Neural cell (in vitro differentiated cells): ENCODE results near the gene ZNF460. TPM values are rescaled to one million over a fixed set of nuclear protein-coding genes. Genes with fewer than 3 reads are reported as not detected.

Experiments used
- H2AFZ ChIP-seq: fragments of 200-600, 300-800 bp; sonication (generic), shearing (Covaris generic); 2 replicates; pipeline ENCODE4 v1.6.0; 2014; ENCODE audit warnings: low read depth, mild to moderate bottlenecking, antibody characterized with exemption, low read length, moderate library complexity
- H3F3A ChIP-seq: fragments of 200-600 bp; shearing (Covaris generic); 2 replicates; pipeline ENCODE4 v1.6.1; 2016; ENCODE audit warnings: mild to moderate bottlenecking, moderate library complexity, mixed read lengths, antibody characterized with exemption, low read length; ENCODE audit not compliant: insufficient read depth, poor library complexity, severe bottlenecking
- H3K27ac ChIP-seq: fragments of 200-600, 300-800 bp; sonication (generic), shearing (Covaris generic); 2 replicates; pipeline ENCODE4 v1.5.1; 2014; ENCODE audit warnings: mild to moderate bottlenecking, low read length, moderate library complexity
- H3K27me3 ChIP-seq: fragments of 300-800, 200-600 bp; sonication (generic), shearing (Covaris generic); 2 replicates; pipeline ENCODE4 v1.6.0; 2014; ENCODE audit warnings: mild to moderate bottlenecking, low read depth, low read length, moderate library complexity; ENCODE audit not compliant: insufficient read depth
- H3K36me3 ChIP-seq: fragments of 300-800, 200-600 bp; sonication (generic), shearing (Covaris generic); 2 replicates; pipeline ENCODE4 v1.5.1; 2014; ENCODE audit warnings: mild to moderate bottlenecking, antibody characterized with exemption, low read length, moderate library complexity; ENCODE audit not compliant: insufficient read depth
- H3K4me2 ChIP-seq: fragments of 300-800, 200-600 bp; sonication (generic), shearing (Covaris generic); 2 replicates; pipeline ENCODE4 v1.6.0; 2014; ENCODE audit warnings: mild to moderate bottlenecking, low read length
- H3K4me3 ChIP-seq: fragments of 300-800, 200-600 bp; sonication (generic), shearing (Covaris generic); 2 replicates; pipeline ENCODE4 v1.5.1; 2014; ENCODE audit warnings: mild to moderate bottlenecking, low read length, moderate library complexity
- H3K79me2 ChIP-seq: fragments of 200-600 bp; shearing (Covaris generic); replicated peaks from 2 replicates; pipeline ENCODE4 v1.6.0; 2014; ENCODE audit warnings: mild to moderate bottlenecking, low read length, moderate library complexity; ENCODE audit not compliant: insufficient read depth
- H3K9ac ChIP-seq: fragments of 300-800, 200-600 bp; sonication (generic), shearing (Covaris generic); 2 replicates; pipeline ENCODE4 v1.6.1; 2016; ENCODE audit warnings: mild to moderate bottlenecking, low read length, mixed read lengths
- H3K9me2 ChIP-seq: fragments of 200-600 bp; shearing (Covaris generic); 2 replicates; pipeline ENCODE4 v1.6.1; 2016; ENCODE audit warnings: mild to moderate bottlenecking, low read length, mixed read lengths; ENCODE audit not compliant: insufficient read depth
- H3K9me3 ChIP-seq: fragments of 200-600, 300-800 bp; sonication (generic), shearing (Covaris generic); 2 replicates; pipeline ENCODE4 v1.6.1; 2016; ENCODE audit warnings: mild to moderate bottlenecking, mixed run types, low read length, moderate library complexity, mixed read lengths
- H4K20me1 ChIP-seq: fragments of 200-600 bp; shearing (Covaris generic); 2 replicates; pipeline ENCODE4 v1.6.1; 2016; ENCODE audit warnings: mild to moderate bottlenecking, mixed run types; ENCODE audit not compliant: insufficient read depth
- EP300 ChIP-seq: fragments of 450-650 bp; conservative IDR thresholded peaks from 2 replicates; pipeline ENCODE4 v1.6.1; 2014; ENCODE audit warnings: antibody characterized with exemption, mild to moderate bottlenecking, moderate library complexity; ENCODE audit not compliant: poor library complexity, severe bottlenecking
- EZH2 ChIP-seq: fragments of 200-600, 300-800 bp; shearing (Covaris generic), sonication (generic); IDR thresholded peaks from 2 replicates; pipeline ENCODE4 v1.6.1; 2014; ENCODE audit warnings: antibody characterized with exemption, low read length, borderline replicate concordance, mild to moderate bottlenecking; ENCODE audit not compliant: insufficient read depth, poor library complexity, severe bottlenecking
- MXI1 ChIP-seq: fragments of 450-650 bp; conservative IDR thresholded peaks from 2 replicates; pipeline ENCODE4 v1.6.1; 2014; ENCODE audit warnings: antibody characterized with exemption, mild to moderate bottlenecking; ENCODE audit not compliant: poor library complexity, severe bottlenecking
- POLR2AphosphoS5 ChIP-seq: IDR thresholded peaks from 2 replicates; pipeline ENCODE4 v1.6.1; 2012
- RAD21 ChIP-seq: fragments of 450-650 bp; conservative IDR thresholded peaks from 2 replicates; pipeline ENCODE4 v1.6.1; 2014; ENCODE audit warnings: antibody characterized with exemption, mild to moderate bottlenecking, moderate library complexity
- REST ChIP-seq: IDR thresholded peaks from 2 replicates; pipeline ENCODE4 v1.6.1; 2012; ENCODE audit warnings: borderline replicate concordance
- SMC3 ChIP-seq: fragments of 450-650 bp; conservative IDR thresholded peaks from 2 replicates; pipeline ENCODE4 v1.6.1; 2014; ENCODE audit warnings: antibody characterized with exemption, mild to moderate bottlenecking, moderate library complexity; ENCODE audit not compliant: poor library complexity
- TAF1 ChIP-seq: IDR thresholded peaks from 2 replicates; pipeline ENCODE4 v1.6.1; 2012; ENCODE audit warnings: low read depth
- polyA plus RNA-seq: library from polyadenylated mRNA; depleted of rRNA; stranded (reverse); fragments of >200 nt; gene quantifications from 2 replicates; pipeline ENCODE4 v1.2.3, GENCODE V29; 2014
- TF ChIP-seq, protein P1 (sequence below): fragments of 450-650 bp; IDR thresholded peaks from 2 replicates; pipeline ENCODE4 v1.5.1; 2014; ENCODE audit warnings: antibody characterized with exemption, mild to moderate bottlenecking, moderate library complexity; ENCODE audit not compliant: poor library complexity, severe bottlenecking

ZNF460 gene
- polyA plus RNA-seq, 1 donor from 2014 or later = 11.2 TPM

- TF ChIP-seq MXI1 = no peak
- no peak for TF ChIP-seq SMC3
Measured at GRCh38 chr19:57314146-57314545, 33.9 kb downstream of the ZNF460 start (continued).

GRCh38 chr19:57317503-57317902, 37.2 kb downstream of the ZNF460 start:
- no peak overlapping the region for H3K4me2 ChIP-seq
- no peaks in the 10 kb centered on the region for H3K9me3 ChIP-seq
- H3F3A ChIP-seq = no peaks in the 10 kb centered on the region
- H3K79me2 ChIP-seq = peaks cover 21% of the 10 kb centered on the region
- TF ChIP-seq SMC3 (no peak), MXI1 (no peak), RAD21 (no peak), REST (no peak), EP300 (no peak), EZH2 (no peak), POLR2AphosphoS5 (no peak), TAF1 (no peak)
- TF ChIP-seq, protein P1, sequence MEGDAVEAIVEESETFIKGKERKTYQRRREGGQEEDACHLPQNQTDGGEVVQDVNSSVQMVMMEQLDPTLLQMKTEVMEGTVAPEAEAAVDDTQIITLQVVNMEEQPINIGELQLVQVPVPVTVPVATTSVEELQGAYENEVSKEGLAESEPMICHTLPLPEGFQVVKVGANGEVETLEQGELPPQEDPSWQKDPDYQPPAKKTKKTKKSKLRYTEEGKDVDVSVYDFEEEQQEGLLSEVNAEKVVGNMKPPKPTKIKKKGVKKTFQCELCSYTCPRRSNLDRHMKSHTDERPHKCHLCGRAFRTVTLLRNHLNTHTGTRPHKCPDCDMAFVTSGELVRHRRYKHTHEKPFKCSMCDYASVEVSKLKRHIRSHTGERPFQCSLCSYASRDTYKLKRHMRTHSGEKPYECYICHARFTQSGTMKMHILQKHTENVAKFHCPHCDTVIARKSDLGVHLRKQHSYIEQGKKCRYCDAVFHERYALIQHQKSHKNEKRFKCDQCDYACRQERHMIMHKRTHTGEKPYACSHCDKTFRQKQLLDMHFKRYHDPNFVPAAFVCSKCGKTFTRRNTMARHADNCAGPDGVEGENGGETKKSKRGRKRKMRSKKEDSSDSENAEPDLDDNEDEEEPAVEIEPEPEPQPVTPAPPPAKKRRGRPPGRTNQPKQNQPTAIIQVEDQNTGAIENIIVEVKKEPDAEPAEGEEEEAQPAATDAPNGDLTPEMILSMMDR = no peak
- H3K4me3 ChIP-seq = no peak overlapping the region
- no peaks in the 10 kb centered on the region for H3K9me2 ChIP-seq
- H2AFZ ChIP-seq = no peak overlapping the region
- no peak overlapping the region for H3K27ac ChIP-seq
- no peaks in the 10 kb centered on the region for H4K20me1 ChIP-seq
- no peak overlapping the region for H3K9ac ChIP-seq
- no peaks in the 10 kb centered on the region for H3K27me3 ChIP-seq
- H3K36me3 ChIP-seq = no peaks in the 10 kb centered on the region

- Histone ChIP-seq H3K36me3 (no peaks in the 10 kb centered on the region), H3K4me2 (peak overlapping the region; percentile 85), H4K20me1 (no peaks in the 10 kb centered on the region), H3K4me3 (peak overlapping the region; percentile 89), H2AFZ (peak overlapping the region; percentile 94), H3K79me2 (peaks cover 34% of the 10 kb centered on the region), H3K9ac (peak overlapping the region; percentile 99), H3F3A (no peaks in the 10 kb centered on the region), H3K27me3 (no peaks in the 10 kb centered on the region), H3K27ac (peak overlapping the region; percentile 90), H3K9me2 (no peaks in the 10 kb centered on the region), H3K9me3 (no peaks in the 10 kb centered on the region)
- TF ChIP-seq REST (no peak), SMC3 (no peak), EZH2 (no peak), MXI1 (no peak), EP300 (no peak), TAF1 (no peak)
Measured at GRCh38 chr19:57319869-57320179, 39.5 kb downstream of the ZNF460 start.
